ENCODE results near the gene PROK1. TPM values are rescaled to one million over a fixed set of nuclear protein-coding genes. Genes with fewer than 3 reads are reported as not detected.

PROK1 gene
- total and polyA plus RNA-seq, 2 donors (not counting 1 experiment from before 2014, with no cell fraction given): not detected

GRCh38 chr1:110455151-110455550, 4.2 kb downstream of the PROK1 start:
- intact Hi-C loops (cut with micrococcal nuclease): no loop called here
- TF ChIP-seq CTCF (IDR thresholded peaks at IDR 0.05): no peak
- no peak for TF ChIP-seq EZH2 (IDR thresholded peaks at IDR 0.05; ENCODE audit: borderline replicate concordance, insufficient read depth, low read depth, low read length, poor library complexity, severe bottlenecking)
- no peaks in the 10 kb centered on the region for H3K27me3 ChIP-seq (replicated peaks in 1 of 4; ENCODE audit: control extremely low read depth in 1 of 4, control insufficient read depth in 3 of 4, insufficient read depth in 4 of 4, low read length in 3 of 4)
- Mint-ChIP-seq H3K4me1 (no peaks in the 10 kb centered on the region), H3K9me3 (ENCODE audit: insufficient read depth) (no peaks in the 10 kb centered on the region), H3K27me3 (peaks cover 13% of the 10 kb centered on the region), H3K4me3 (no peak overlapping the region), H3K27ac (no peak overlapping the region)
- no peaks in the 10 kb centered on the region for H3K9me3 ChIP-seq (ENCODE audit: control extremely low read depth in 1 of 3, control insufficient read depth in 2 of 3, insufficient read depth in 1 of 3, low read length in 2 of 3)
- H3K9ac ChIP-seq (ENCODE audit: low read length): no peak overlapping the region
- ChIA-PET POLR2A (interaction anchor here (0.5 kb wide), 1 partner anchor 116 kb away, joined by 3 read pairs; no protein-coding TSS in a partner anchor), CTCF (interaction anchor here (0.8 to 23.1 kb wide), 7 partner anchors 9 to 251 kb away, joined by 3 to 837 read pairs (median 6); partner anchors contain the start of genes KCNC4 and RBM15)
- H2AFZ ChIP-seq (ENCODE audit: insufficient read depth, low read depth, low read length, poor library complexity, severe bottlenecking): no peak overlapping the region
- H3K4me2 ChIP-seq (replicated peaks; ENCODE audit: low read depth, low read length, poor library complexity, severe bottlenecking): no peak overlapping the region
- no peak for ATAC-seq (ENCODE audit: low read depth)
- no peaks in the 10 kb centered on the region for H4K20me1 ChIP-seq (ENCODE audit: control insufficient read depth, insufficient read depth, low read length, poor library complexity, severe bottlenecking)
- H3K4me3 ChIP-seq (ENCODE audit: control extremely low read depth in 1 of 5, extremely low read depth in 1 of 5, insufficient read depth in 1 of 5, low read depth in 2 of 5, low read length in 4 of 5): no peak overlapping the region
- no peaks in the 10 kb centered on the region for H3K79me2 ChIP-seq (ENCODE audit: control insufficient read depth, insufficient read depth, low read length)
- no peaks in the 10 kb centered on the region for H3K36me3 ChIP-seq (replicated peaks in 1 of 2; ENCODE audit: control extremely low read depth in 1 of 2, control insufficient read depth in 1 of 2, extremely low read depth in 1 of 2, insufficient read depth in 2 of 2, low read length in 1 of 2)
- DNase-seq: no peak
- H3K27ac ChIP-seq (ENCODE audit: low read length in 2 of 2): no peak overlapping the region
- peaks cover 0 to 2% of the 10 kb centered on the region in 2 donors for H3K4me1 ChIP-seq (ENCODE audit: control insufficient read depth in 2 of 2, insufficient read depth in 2 of 2, low read length in 2 of 2)
- no CpG with 5 or more reads among the region's 8 CpGs for WGBS (ENCODE audit: insufficient coverage)

- H3K27me3 Mint-ChIP-seq: peaks cover 7% of the 10 kb centered on the region
- POLR2A ChIA-PET: no interaction called here
- no peak for ATAC-seq (ENCODE audit: low read depth)
- H3K36me3 ChIP-seq (replicated peaks in 1 of 2; ENCODE audit: control extremely low read depth in 1 of 2, control insufficient read depth in 1 of 2, extremely low read depth in 1 of 2, insufficient read depth in 2 of 2, low read length in 1 of 2): no peaks in the 10 kb centered on the region
- CTCF ChIA-PET: interaction anchor here (1.0 to 23.1 kb wide), 5 partner anchors 39 to 253 kb away, joined by 3 to 837 read pairs (median 7); partner anchors contain the start of genes KCNC4 and RBM15
- no peak overlapping the region for H3K27ac Mint-ChIP-seq
- peaks cover 0 to 2% of the 10 kb centered on the region in 2 donors for H3K4me1 ChIP-seq (ENCODE audit: control insufficient read depth in 2 of 2, insufficient read depth in 2 of 2, low read length in 2 of 2)
- H3K4me1 Mint-ChIP-seq: no peaks in the 10 kb centered on the region
- no peak overlapping the region for H3K9ac ChIP-seq (ENCODE audit: low read length)
- H3K9me3 Mint-ChIP-seq (ENCODE audit: insufficient read depth): no peaks in the 10 kb centered on the region
- DNase-seq: no peak
- no peak overlapping the region for H3K27ac ChIP-seq (ENCODE audit: low read length in 2 of 2)
- H3K4me3 ChIP-seq (ENCODE audit: control extremely low read depth in 1 of 5, extremely low read depth in 1 of 5, insufficient read depth in 1 of 5, low read depth in 2 of 5, low read length in 4 of 5): no peak overlapping the region
- no peak overlapping the region for H2AFZ ChIP-seq (ENCODE audit: insufficient read depth, low read depth, low read length, poor library complexity, severe bottlenecking)
- H3K79me2 ChIP-seq (ENCODE audit: control insufficient read depth, insufficient read depth, low read length): no peaks in the 10 kb centered on the region
- H4K20me1 ChIP-seq (ENCODE audit: control insufficient read depth, insufficient read depth, low read length, poor library complexity, severe bottlenecking): no peaks in the 10 kb centered on the region
- intact Hi-C loops (cut with micrococcal nuclease): no loop called here
- H3K4me3 Mint-ChIP-seq: no peak overlapping the region
- TF ChIP-seq EZH2 (IDR thresholded peaks at IDR 0.05; ENCODE audit: borderline replicate concordance, insufficient read depth, low read depth, low read length, poor library complexity, severe bottlenecking) (no peak), CTCF (IDR thresholded peaks at IDR 0.05) (no peak)
- H3K4me2 ChIP-seq (replicated peaks; ENCODE audit: low read depth, low read length, poor library complexity, severe bottlenecking): no peak overlapping the region
- peaks cover 0 to 3% (median 0%) of the 10 kb centered on the region in 4 experiments for H3K27me3 ChIP-seq (replicated peaks in 1 of 4; ENCODE audit: control extremely low read depth in 1 of 4, control insufficient read depth in 3 of 4, insufficient read depth in 4 of 4, low read length in 3 of 4)
- 87% methylated on average over 5 of the region's 5 CpGs for WGBS (ENCODE audit: insufficient coverage)
- H3K9me3 ChIP-seq (ENCODE audit: control extremely low read depth in 1 of 3, control insufficient read depth in 2 of 3, insufficient read depth in 1 of 3, low read length in 2 of 3): no peaks in the 10 kb centered on the region
These were observed 6.3 kb downstream of the PROK1 start for GRCh38 chr1:110457206-110457605.

All from B cell (primary cell).